ENCODE measurements around the gene ACYP1. TPM values are rescaled to one million over a fixed set of nuclear protein-coding genes. Genes with fewer than 3 reads are reported as not detected.

Gene ACYP1
- total and polyA plus RNA-seq, 2 of the 13 experiments (the other 11 are each of a cell fraction or from before 2014, with no cell fraction given): 9.7 to 22.4 TPM

DNA sequence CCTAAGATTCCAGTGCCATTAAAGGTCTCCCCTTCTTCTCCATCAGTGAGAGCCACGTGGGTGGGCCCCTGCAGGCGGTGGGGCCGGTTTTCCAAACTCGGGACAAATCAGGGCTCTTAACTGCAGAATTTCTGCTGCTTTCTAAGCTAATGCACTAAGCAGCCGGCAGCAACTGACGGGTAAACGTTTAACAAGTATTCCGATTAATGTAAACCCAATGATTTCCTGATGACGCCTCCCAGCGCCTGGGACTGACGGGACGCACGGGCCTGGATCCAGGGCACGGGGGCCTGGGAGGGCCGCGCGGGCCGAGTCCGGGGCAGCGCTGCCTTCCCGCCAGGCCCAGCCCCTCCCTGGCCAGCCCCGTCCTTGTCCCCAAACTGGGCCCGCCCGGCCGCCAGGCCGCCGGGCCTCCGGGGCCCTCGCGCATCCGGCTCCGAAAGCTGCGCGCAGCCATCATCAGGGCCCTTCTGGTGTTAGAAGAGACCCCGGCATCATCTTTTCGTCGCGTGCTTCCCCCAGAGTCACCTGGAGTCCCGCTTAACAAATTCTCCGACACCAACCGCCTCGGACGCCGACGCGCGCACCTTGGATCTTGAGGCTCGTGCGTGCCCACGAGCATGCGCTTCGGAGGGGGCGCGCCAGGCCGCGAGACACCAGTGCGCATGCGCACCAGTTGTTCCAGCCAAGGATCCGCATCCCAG is 12.8 kb downstream of the ACYP1 start, which contains the start of gene MLH3 (continued):
- TF ChIP-seq ZHX2 (IDR thresholded peaks at IDR 0.05; ENCODE audit: low read depth) (no peak), ZHX2 (CRISPR knock-in tag; IDR thresholded peaks at IDR 0.05; ENCODE audit: borderline replicate concordance) (peak; percentile 59; the same call in 1 of the 2 replicates), NKX3-1 (CRISPR knock-in tag; IDR thresholded peaks at IDR 0.05) (peak; percentile 56; the same call in 1 of the 2 replicates), AHDC1 (CRISPR knock-in tag; IDR thresholded peaks at IDR 0.05; ENCODE audit: borderline replicate concordance) (no peak), SOX5 (CRISPR knock-in tag; IDR thresholded peaks at IDR 0.05; ENCODE audit: borderline replicate concordance) (peak; percentile 53), ZFP62 (CRISPR knock-in tag; IDR thresholded peaks at IDR 0.05) (no peak), TBX2 (CRISPR knock-in tag; IDR thresholded peaks at IDR 0.05; ENCODE audit: borderline replicate concordance) (peak; percentile 62; the same call in 1 of the 2 replicates), SNRNP70 (IDR thresholded peaks at IDR 0.05; ENCODE audit: low read depth, low read length) (no peak), PTBP1 (IDR thresholded peaks at IDR 0.05; ENCODE audit: low read depth, low read length, poor library complexity, severe bottlenecking) (no peak), FOXO1 (CRISPR knock-in tag; IDR thresholded peaks at IDR 0.05) (no peak), ZUFSP (CRISPR knock-in tag; IDR thresholded peaks at IDR 0.05; ENCODE audit: borderline replicate concordance) (no peak), ZFP36L2 (CRISPR knock-in tag; IDR thresholded peaks at IDR 0.05) (0 out of 2 replicates have a peak, but pooled peaks have one; percentile 47), KMT2B (CRISPR knock-in tag; IDR thresholded peaks at IDR 0.05) (peak; percentile 91), POGZ (CRISPR knock-in tag; IDR thresholded peaks at IDR 0.05) (no peak), ZNF3 (CRISPR knock-in tag; IDR thresholded peaks at IDR 0.05) (no peak)
- TF ChIP-seq, protein P1, sequence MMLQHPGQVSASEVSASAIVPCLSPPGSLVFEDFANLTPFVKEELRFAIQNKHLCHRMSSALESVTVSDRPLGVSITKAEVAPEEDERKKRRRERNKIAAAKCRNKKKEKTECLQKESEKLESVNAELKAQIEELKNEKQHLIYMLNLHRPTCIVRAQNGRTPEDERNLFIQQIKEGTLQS (CRISPR knock-in tag; IDR thresholded peaks at IDR 0.05): no peak

Measured in HepG2 (cell line).